SK-N-SH (cell line): ENCODE results near the gene HSPG2. TPM values are rescaled to one million over a fixed set of nuclear protein-coding genes. Genes with fewer than 3 reads are reported as not detected.

ENCODE experiments used
- CTCF ChIA-PET: fragments of 300-600, 350-600 bp; formaldehyde crosslinking; extraction: SDS; loops from one replicate; lab custom pipeline; 2021; lab: Yijun Ruan, JAX
- POLR2A ChIA-PET: fragments of 350-600 bp; sonication (Branson Sonifier 250); formaldehyde crosslinking; extraction: SDS; loops from one replicate; lab custom pipeline; 2020; ENCODE audit warnings: antibody characterized with exemption, inconsistent platforms; lab: Yijun Ruan, JAX
- DNase-seq: peaks from one replicate; pipeline ENCODE4 v3.0.0; 2012
- H2AFZ ChIP-seq: fragments of 200-600 bp; sonication (generic); 2 replicates; pipeline ENCODE4 v1.8.1; 2016; ENCODE audit warnings: antibody characterized with exemption, mild to moderate bottlenecking, low read depth
- H3F3A ChIP-seq: fragments of 200-600 bp; sonication (generic); replicated peaks from 2 replicates; pipeline ENCODE3; 2016; ENCODE audit warnings: antibody characterized with exemption, mild to moderate bottlenecking; ENCODE audit not compliant: insufficient read depth
- H3K27ac ChIP-seq, 2 experiments: fragments of 200-500 bp in 1 of 2; fragments of 200-600 bp in 1 of 2; sonication (Bioruptor generic) in 1 of 2; sonication (generic), shearing (Covaris generic) in 1 of 2; 2 replicates each; pipeline versions ENCODE4 v1.5.1 to v1.6.1; 2014 to 2016; ENCODE audit warnings: low read depth in 2 of 2, inconsistent platforms in 1 of 2, low read length in 1 of 2, mild to moderate bottlenecking in 1 of 2, mixed read lengths in 1 of 2
- H3K27me3 ChIP-seq: fragments of 200-600 bp; sonication (generic), shearing (Covaris generic); 2 replicates; pipeline ENCODE4 v1.6.1; 2016; ENCODE audit warnings: mixed run types; ENCODE audit not compliant: insufficient read depth
- H3K36me3 ChIP-seq, 2 experiments: fragments of 200-500 bp in 1 of 2; fragments of 200-600 bp in 1 of 2; sonication (Bioruptor generic) in 1 of 2; sonication (generic) in 1 of 2; replicated peaks in 1 of 2; 2 replicates each; pipeline versions ENCODE3 to v1.5.1; 2014 to 2016; ENCODE audit warnings: low read length in 1 of 2, mild to moderate bottlenecking in 1 of 2; ENCODE audit not compliant: insufficient read depth in 2 of 2, control insufficient read depth in 1 of 2
- H3K4me1 ChIP-seq, 2 experiments: fragments of 200-500 bp in 1 of 2; fragments of 200-600 bp in 1 of 2; sonication (Bioruptor generic) in 1 of 2; sonication (generic), shearing (Covaris generic) in 1 of 2; 2 replicates each; pipeline versions ENCODE4 v1.5.1 to v1.6.1; 2014 to 2016; ENCODE audit warnings: low read depth in 1 of 2, low read length in 1 of 2, mixed run types in 1 of 2; ENCODE audit not compliant: insufficient read depth in 2 of 2, control insufficient read depth in 1 of 2
- H3K4me2 ChIP-seq: fragments of 200-600 bp; sonication (generic), shearing (Covaris generic); 2 replicates; pipeline ENCODE4 v1.6.1; 2017; ENCODE audit warnings: mixed run types
- H3K4me3 ChIP-seq, 2 experiments: fragments of 200-500 bp in 1 of 2; fragments of 200-600 bp in 1 of 2; sonication (Bioruptor generic) in 1 of 2; sonication (generic), shearing (Covaris generic) in 1 of 2; 2 replicates each; pipeline versions ENCODE4 v1.5.1 to v1.8.1; 2014 to 2016; ENCODE audit warnings: low read depth in 2 of 2, inconsistent platforms in 1 of 2, low read length in 1 of 2, mild to moderate bottlenecking in 1 of 2, mixed read lengths in 1 of 2, moderate library complexity in 1 of 2
- H3K79me2 ChIP-seq: fragments of 200-600 bp; sonication (generic); 2 replicates; pipeline ENCODE4 v1.8.1; 2017; ENCODE audit warnings: mild to moderate bottlenecking; ENCODE audit not compliant: insufficient read depth
- H3K9ac ChIP-seq: fragments of 200-600 bp; sonication (generic); 2 replicates; pipeline ENCODE4 v1.6.1; 2017; ENCODE audit warnings: mixed run types
- H3K9me2 ChIP-seq: fragments of 200-600 bp; sonication (generic); 2 replicates; pipeline ENCODE4 v1.6.1; 2017; ENCODE audit warnings: mixed run types
- H3K9me3 ChIP-seq: fragments of 200-600 bp; sonication (generic); 2 replicates; pipeline ENCODE4 v1.6.1; 2017; ENCODE audit warnings: mixed run types, mild to moderate bottlenecking, moderate library complexity
- H4K20me1 ChIP-seq: fragments of 200-600 bp; sonication (generic); 2 replicates; pipeline ENCODE4 v1.6.1; 2017; ENCODE audit warnings: mild to moderate bottlenecking, mixed run types; ENCODE audit not compliant: insufficient read depth
- CHD2 ChIP-seq: fragments of 150-350 bp; IDR thresholded peaks from 2 replicates; pipeline ENCODE4 v1.6.1; 2018; ENCODE audit warnings: low read length; ENCODE audit not compliant: partially characterized antibody
- ELF1 ChIP-seq: IDR thresholded peaks from 2 replicates; pipeline ENCODE4 v1.4.0; 2012
- EP300 ChIP-seq, 2 experiments: IDR thresholded peaks; 2 replicates each; pipeline versions ENCODE4 v1.4.0 to v1.6.1; 2012; ENCODE audit warnings: borderline replicate concordance in 1 of 2, low read depth in 1 of 2, low read length in 1 of 2
- FOXM1 ChIP-seq: IDR thresholded peaks from 2 replicates; pipeline ENCODE4 v1.4.0; 2012; ENCODE audit warnings: low read depth, mild to moderate bottlenecking
- GABPA ChIP-seq: IDR thresholded peaks from 2 replicates; pipeline ENCODE4 v1.4.0; 2012; ENCODE audit warnings: low read depth, mild to moderate bottlenecking
- JUND ChIP-seq: IDR thresholded peaks from 2 replicates; pipeline ENCODE4 v1.4.0; 2012
- MEF2A ChIP-seq: IDR thresholded peaks from 2 replicates; pipeline ENCODE4 v1.4.0; 2012; ENCODE audit warnings: low read depth, borderline replicate concordance
- POLR2AphosphoS5 ChIP-seq: IDR thresholded peaks from 2 replicates; pipeline ENCODE4 v1.6.1; 2012; ENCODE audit warnings: low read depth, low read length
- REST ChIP-seq: IDR thresholded peaks from 2 replicates; pipeline ENCODE4 v1.6.1; 2012; ENCODE audit warnings: mild to moderate bottlenecking, low read depth, low read length, moderate library complexity
- RFX5 ChIP-seq: IDR thresholded peaks from 2 replicates; pipeline ENCODE4 v1.6.1; 2012; ENCODE audit warnings: mild to moderate bottlenecking, improper control_type of control experiment, low read length
- RXRA ChIP-seq: IDR thresholded peaks from 2 replicates; pipeline ENCODE4 v1.4.0; 2012; ENCODE audit warnings: low read depth, mild to moderate bottlenecking, borderline replicate concordance
- SIN3A ChIP-seq: IDR thresholded peaks from 2 replicates; pipeline ENCODE4 v1.6.1; 2012; ENCODE audit warnings: low read depth, mild to moderate bottlenecking, low read length, moderate library complexity, borderline replicate concordance
- TCF12 ChIP-seq: IDR thresholded peaks from 2 replicates; pipeline ENCODE4 v1.4.0; 2012
- USF1 ChIP-seq: IDR thresholded peaks from 2 replicates; pipeline ENCODE4 v1.4.0; 2012; ENCODE audit warnings: low read depth, borderline replicate concordance
- ZBTB33 ChIP-seq: IDR thresholded peaks from 2 replicates; pipeline ENCODE4 v1.4.0; 2012; ENCODE audit warnings: low read depth, borderline replicate concordance
- WGBS: methylation state at CpG from one replicate; pipeline ENCODE4 v1.1.6; 2017; ENCODE audit warnings: low lambda C conversion rate; 5-methylcytosine and 5-hydroxymethylcytosine counted together
- polyA plus RNA-seq, 3 experiments: library from polyadenylated mRNA; depleted of rRNA; stranded (reverse); fragments of >200 nt; gene quantifications; 2 replicates each; pipeline ENCODE4 v1.2.3, GENCODE V29; 2012
- TF ChIP-seq, protein P1 (sequence below): IDR thresholded peaks from 2 replicates; pipeline ENCODE4 v1.4.0; 2012; ENCODE audit warnings: low read depth
- TF ChIP-seq, protein P2 (sequence below): fragments of 150-350 bp; IDR thresholded peaks from 2 replicates; pipeline ENCODE4 v1.6.1; 2017; ENCODE audit warnings: antibody characterized with exemption, low read length, low read depth, borderline replicate concordance
- TF ChIP-seq, protein P3 (sequence below): fragments of 200-600 bp; sonication (generic); IDR thresholded peaks from 2 replicates; pipeline ENCODE4 v1.6.1; 2017; ENCODE audit warnings: antibody characterized with exemption, mild to moderate bottlenecking, moderate library complexity

The HSPG2 gene
- polyA plus RNA-seq, 1 of the 3 experiments (the other 2 are of a cell fraction): 28.9 TPM

DNA sequence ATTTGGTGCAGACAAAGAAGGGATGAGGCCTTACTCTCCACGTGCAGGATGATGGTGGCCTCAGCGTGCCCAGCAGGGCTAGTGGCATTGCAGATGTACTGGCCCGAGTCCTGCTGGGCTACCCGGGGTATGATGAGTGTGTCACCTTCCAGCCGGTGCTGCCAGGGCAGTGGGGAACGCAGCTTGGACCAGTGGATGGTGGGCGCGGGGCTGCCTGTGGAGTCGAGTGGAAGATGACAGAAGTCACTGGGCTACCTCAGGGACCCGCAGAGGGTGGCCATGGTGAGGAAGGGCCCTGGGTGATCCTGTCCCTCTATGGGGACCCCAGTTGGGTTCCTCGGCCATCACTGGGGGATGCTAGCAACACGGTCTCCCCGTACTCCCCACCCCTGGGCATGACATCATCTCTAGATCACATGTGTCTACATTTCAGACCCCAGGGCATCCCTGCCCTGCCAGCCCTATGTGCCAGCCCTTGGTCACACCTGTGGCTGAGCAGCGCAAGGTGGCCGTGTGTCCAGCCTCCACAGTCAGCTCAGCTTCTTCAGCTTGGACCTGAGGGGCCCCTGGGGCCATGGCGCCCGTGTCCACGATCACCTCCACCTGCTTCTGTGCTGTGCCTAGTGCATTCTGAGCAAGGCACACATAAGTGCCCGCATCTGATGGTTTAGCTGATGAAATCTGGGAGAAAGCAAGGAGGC is 97.6 kb downstream of the HSPG2 start:
- CTCF ChIA-PET: no interaction called here

More for the DNA sequence above, 97.6 kb downstream of the HSPG2 start:
- no peak for DNase-seq
- H4K20me1 ChIP-seq: no peaks in the 10 kb centered on the region
- no peaks in the 10 kb centered on the region for H3K27me3 ChIP-seq
- no peak overlapping the region for H3K27ac ChIP-seq
- POLR2A ChIA-PET: no interaction called here
- TF ChIP-seq SIN3A (no peak), USF1 (no peak), GABPA (no peak), MEF2A (no peak), ELF1 (no peak), RFX5 (no peak), TCF12 (no peak), RXRA (no peak), JUND (no peak), FOXM1 (no peak), EP300 (IDR thresholded peaks at IDR 0.05; ENCODE audit: borderline replicate concordance in 1 of 2, low read depth in 1 of 2, low read length in 1 of 2) (no peak), REST (no peak), CHD2 (no peak), ZBTB33 (no peak), POLR2AphosphoS5 (no peak)
- TF ChIP-seq, protein P1, sequence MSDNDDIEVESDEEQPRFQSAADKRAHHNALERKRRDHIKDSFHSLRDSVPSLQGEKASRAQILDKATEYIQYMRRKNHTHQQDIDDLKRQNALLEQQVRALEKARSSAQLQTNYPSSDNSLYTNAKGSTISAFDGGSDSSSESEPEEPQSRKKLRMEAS: no peak
- TF ChIP-seq, protein P2, sequence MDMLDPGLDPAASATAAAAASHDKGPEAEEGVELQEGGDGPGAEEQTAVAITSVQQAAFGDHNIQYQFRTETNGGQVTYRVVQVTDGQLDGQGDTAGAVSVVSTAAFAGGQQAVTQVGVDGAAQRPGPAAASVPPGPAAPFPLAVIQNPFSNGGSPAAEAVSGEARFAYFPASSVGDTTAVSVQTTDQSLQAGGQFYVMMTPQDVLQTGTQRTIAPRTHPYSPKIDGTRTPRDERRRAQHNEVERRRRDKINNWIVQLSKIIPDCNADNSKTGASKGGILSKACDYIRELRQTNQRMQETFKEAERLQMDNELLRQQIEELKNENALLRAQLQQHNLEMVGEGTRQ: no peak
- TF ChIP-seq, protein P3, sequence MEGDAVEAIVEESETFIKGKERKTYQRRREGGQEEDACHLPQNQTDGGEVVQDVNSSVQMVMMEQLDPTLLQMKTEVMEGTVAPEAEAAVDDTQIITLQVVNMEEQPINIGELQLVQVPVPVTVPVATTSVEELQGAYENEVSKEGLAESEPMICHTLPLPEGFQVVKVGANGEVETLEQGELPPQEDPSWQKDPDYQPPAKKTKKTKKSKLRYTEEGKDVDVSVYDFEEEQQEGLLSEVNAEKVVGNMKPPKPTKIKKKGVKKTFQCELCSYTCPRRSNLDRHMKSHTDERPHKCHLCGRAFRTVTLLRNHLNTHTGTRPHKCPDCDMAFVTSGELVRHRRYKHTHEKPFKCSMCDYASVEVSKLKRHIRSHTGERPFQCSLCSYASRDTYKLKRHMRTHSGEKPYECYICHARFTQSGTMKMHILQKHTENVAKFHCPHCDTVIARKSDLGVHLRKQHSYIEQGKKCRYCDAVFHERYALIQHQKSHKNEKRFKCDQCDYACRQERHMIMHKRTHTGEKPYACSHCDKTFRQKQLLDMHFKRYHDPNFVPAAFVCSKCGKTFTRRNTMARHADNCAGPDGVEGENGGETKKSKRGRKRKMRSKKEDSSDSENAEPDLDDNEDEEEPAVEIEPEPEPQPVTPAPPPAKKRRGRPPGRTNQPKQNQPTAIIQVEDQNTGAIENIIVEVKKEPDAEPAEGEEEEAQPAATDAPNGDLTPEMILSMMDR: no peak
- no peaks in the 10 kb centered on the region for H3F3A ChIP-seq
- no peaks in the 10 kb centered on the region for H3K4me1 ChIP-seq
- no peaks in the 10 kb centered on the region for H3K9me3 ChIP-seq
- no peak overlapping the region for H3K4me3 ChIP-seq
- H3K79me2 ChIP-seq: no peaks in the 10 kb centered on the region
- WGBS: 96% methylated on average over 5 of the region's 19 CpGs
- no peak overlapping the region for H3K4me2 ChIP-seq
- H3K9ac ChIP-seq: no peak overlapping the region
- H3K9me2 ChIP-seq: no peaks in the 10 kb centered on the region
- peaks cover 27 to 35% of the 10 kb centered on the region in 2 experiments for H3K36me3 ChIP-seq
- no peak overlapping the region for H2AFZ ChIP-seq
